Measurements from ENCODE around the gene ZEB1.

ZEB1 gene

GRCh38 chr10:31393844-31394243 is 74.8 kb downstream of the ZEB1 start:
- Histone ChIP-seq H2BK5ac (ENCODE audit: low read length) (no peak overlapping the region), H3K4ac (ENCODE audit: low read length) (no peak overlapping the region), H4K8ac (ENCODE audit: low read depth, low read length) (no peak overlapping the region), H3K4me3 (ENCODE audit: low read length in 2 of 2) (no peak overlapping the region), H3K27ac (replicated peaks; ENCODE audit: low read length) (no peak overlapping the region), H2BK120ac (ENCODE audit: low read depth, low read length) (no peak overlapping the region), H3K9me3 (replicated peaks in 1 of 2; ENCODE audit: control insufficient read depth in 2 of 2, insufficient read depth in 1 of 2, low read depth in 1 of 2, low read length in 2 of 2) (no peaks in the 10 kb centered on the region), H3K14ac (ENCODE audit: low read length) (no peak overlapping the region), H2BK12ac (ENCODE audit: low read length) (no peak overlapping the region), H2AK5ac (ENCODE audit: low read depth, low read length) (no peak overlapping the region), H3K23ac (ENCODE audit: low read depth, low read length, poor library complexity) (no peak overlapping the region), H4K91ac (ENCODE audit: low read depth, low read length, poor library complexity) (no peak overlapping the region), H3K4me2 (ENCODE audit: insufficient read depth, low read length, poor library complexity, severe bottlenecking) (no peak overlapping the region), H2BK15ac (ENCODE audit: low read length) (no peak overlapping the region), H3K9ac (ENCODE audit: low read depth, low read length, poor library complexity) (no peak overlapping the region), H3K36me3 (replicated peaks in 1 of 2; ENCODE audit: control insufficient read depth in 2 of 2, insufficient read depth in 2 of 2, low read length in 2 of 2) (peaks cover 2 to 16% of the 10 kb centered on the region in 2 donors), H3K4me1 (ENCODE audit: control insufficient read depth in 2 of 2, insufficient read depth in 1 of 2, low read depth in 1 of 2, low read length in 2 of 2) (peaks cover 0 to 3% of the 10 kb centered on the region in 2 donors), H3K27me3 (ENCODE audit: control insufficient read depth in 3 of 3, insufficient read depth in 3 of 3, low read depth in 1 of 3, low read length in 3 of 3) (no peaks in the 10 kb centered on the region), H2AFZ (ENCODE audit: low read length) (no peak overlapping the region), H3K18ac (ENCODE audit: low read length) (no peak overlapping the region), H3K79me1 (ENCODE audit: low read depth, low read length) (peaks cover 2% of the 10 kb centered on the region)
- no CpG with 5 or more reads among the region's 1 CpG for WGBS, 2 donors (ENCODE audit: extremely low coverage in 2 of 2, insufficient read length in 2 of 2, insufficient replicate concordance in 1 of 2)
- DNase-seq (ENCODE audit: low spot score): no peak

DNA sequence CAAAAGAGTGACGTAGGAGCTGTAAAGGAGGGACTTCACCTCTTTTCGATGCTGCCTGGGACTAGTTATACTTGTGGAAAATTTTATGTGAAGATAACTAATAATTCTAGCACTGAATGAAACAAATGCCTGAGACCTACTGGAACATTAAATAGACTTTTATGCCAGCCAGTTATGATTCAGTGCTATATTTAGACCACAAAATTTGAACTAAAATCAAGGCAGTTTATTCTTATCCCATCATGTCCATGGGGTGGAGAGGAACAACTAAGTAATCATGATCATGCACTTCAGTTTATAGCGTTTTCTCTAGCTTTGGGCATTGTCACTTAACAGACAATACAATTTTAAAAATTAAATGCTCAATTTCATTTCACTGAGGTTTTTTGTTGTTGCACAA is 76.7 kb downstream of the ZEB1 start:
- H3K9me3 ChIP-seq (replicated peaks in 1 of 2; ENCODE audit: control insufficient read depth in 2 of 2, insufficient read depth in 1 of 2, low read depth in 1 of 2, low read length in 2 of 2): no peaks in the 10 kb centered on the region
- H3K18ac ChIP-seq (ENCODE audit: low read length): no peak overlapping the region
- no peak overlapping the region for H3K23ac ChIP-seq (ENCODE audit: low read depth, low read length, poor library complexity)
- no peak overlapping the region for H3K4ac ChIP-seq (ENCODE audit: low read length)
- H2AK5ac ChIP-seq (ENCODE audit: low read depth, low read length): no peak overlapping the region
- H3K4me2 ChIP-seq (ENCODE audit: insufficient read depth, low read length, poor library complexity, severe bottlenecking): no peak overlapping the region
- no CpG with 5 or more reads among the region's 3 CpGs for WGBS, 2 donors (ENCODE audit: extremely low coverage in 2 of 2, insufficient read length in 2 of 2, insufficient replicate concordance in 1 of 2)
- H3K9ac ChIP-seq (ENCODE audit: low read depth, low read length, poor library complexity): no peak overlapping the region
- H3K79me1 ChIP-seq (ENCODE audit: low read depth, low read length): peaks cover 2% of the 10 kb centered on the region
- no peak overlapping the region for H2BK12ac ChIP-seq (ENCODE audit: low read length)
- no peak overlapping the region for H2BK120ac ChIP-seq (ENCODE audit: low read depth, low read length)
- H3K14ac ChIP-seq (ENCODE audit: low read length): no peak overlapping the region
- no peak overlapping the region for H3K4me3 ChIP-seq (ENCODE audit: low read length in 2 of 2)
- H2AFZ ChIP-seq (ENCODE audit: low read length): no peak overlapping the region
- no peak overlapping the region for H2BK5ac ChIP-seq (ENCODE audit: low read length)
- H2BK15ac ChIP-seq (ENCODE audit: low read length): no peak overlapping the region
- H4K91ac ChIP-seq (ENCODE audit: low read depth, low read length, poor library complexity): no peak overlapping the region
- H4K8ac ChIP-seq (ENCODE audit: low read depth, low read length): no peak overlapping the region
- DNase-seq (ENCODE audit: low spot score): no peak
- no peak overlapping the region for H3K27ac ChIP-seq (replicated peaks; ENCODE audit: low read length)
- H3K36me3 ChIP-seq (replicated peaks in 1 of 2; ENCODE audit: control insufficient read depth in 2 of 2, insufficient read depth in 2 of 2, low read length in 2 of 2): peaks cover 2 to 4% of the 10 kb centered on the region in 2 donors
- H3K27me3 ChIP-seq (ENCODE audit: control insufficient read depth in 3 of 3, insufficient read depth in 3 of 3, low read depth in 1 of 3, low read length in 3 of 3): no peaks in the 10 kb centered on the region
- peaks cover 0 to 3% of the 10 kb centered on the region in 2 donors for H3K4me1 ChIP-seq (ENCODE audit: control insufficient read depth in 2 of 2, insufficient read depth in 1 of 2, low read depth in 1 of 2, low read length in 2 of 2)

GRCh38 chr10:31396376-31396775 is 77.4 kb downstream of the ZEB1 start:
- H3K4me2 ChIP-seq (ENCODE audit: insufficient read depth, low read length, poor library complexity, severe bottlenecking): no peak overlapping the region
- no peak overlapping the region for H3K18ac ChIP-seq (ENCODE audit: low read length)
- no peak overlapping the region for H3K23ac ChIP-seq (ENCODE audit: low read depth, low read length, poor library complexity)
- no peak for DNase-seq (ENCODE audit: low spot score)
- peaks cover 0 to 2% of the 10 kb centered on the region in 2 donors for H3K4me1 ChIP-seq (ENCODE audit: control insufficient read depth in 2 of 2, insufficient read depth in 1 of 2, low read depth in 1 of 2, low read length in 2 of 2)
- H3K9ac ChIP-seq (ENCODE audit: low read depth, low read length, poor library complexity): no peak overlapping the region
- no peak overlapping the region for H4K91ac ChIP-seq (ENCODE audit: low read depth, low read length, poor library complexity)
- no peak overlapping the region for H2AK5ac ChIP-seq (ENCODE audit: low read depth, low read length)
- no peak overlapping the region for H3K27ac ChIP-seq (replicated peaks; ENCODE audit: low read length)
- peaks cover 2% of the 10 kb centered on the region for H3K79me1 ChIP-seq (ENCODE audit: low read depth, low read length)
- no peak overlapping the region for H2BK15ac ChIP-seq (ENCODE audit: low read length)
- H3K4me3 ChIP-seq (ENCODE audit: low read length in 2 of 2): no peak overlapping the region
- no peak overlapping the region for H4K8ac ChIP-seq (ENCODE audit: low read depth, low read length)
- no peak overlapping the region for H3K14ac ChIP-seq (ENCODE audit: low read length)
- no peaks in the 10 kb centered on the region for H3K9me3 ChIP-seq (replicated peaks in 1 of 2; ENCODE audit: control insufficient read depth in 2 of 2, insufficient read depth in 1 of 2, low read depth in 1 of 2, low read length in 2 of 2)
- no peaks in the 10 kb centered on the region for H3K36me3 ChIP-seq (replicated peaks in 1 of 2; ENCODE audit: control insufficient read depth in 2 of 2, insufficient read depth in 2 of 2, low read length in 2 of 2)
- no peak overlapping the region for H2BK5ac ChIP-seq (ENCODE audit: low read length)
- H3K27me3 ChIP-seq (ENCODE audit: control insufficient read depth in 3 of 3, insufficient read depth in 3 of 3, low read depth in 1 of 3, low read length in 3 of 3): no peaks in the 10 kb centered on the region
- H3K4ac ChIP-seq (ENCODE audit: low read length): no peak overlapping the region
- H2BK120ac ChIP-seq (ENCODE audit: low read depth, low read length): no peak overlapping the region
- no peak overlapping the region for H2AFZ ChIP-seq (ENCODE audit: low read length)
- no peak overlapping the region for H2BK12ac ChIP-seq (ENCODE audit: low read length)

DNA sequence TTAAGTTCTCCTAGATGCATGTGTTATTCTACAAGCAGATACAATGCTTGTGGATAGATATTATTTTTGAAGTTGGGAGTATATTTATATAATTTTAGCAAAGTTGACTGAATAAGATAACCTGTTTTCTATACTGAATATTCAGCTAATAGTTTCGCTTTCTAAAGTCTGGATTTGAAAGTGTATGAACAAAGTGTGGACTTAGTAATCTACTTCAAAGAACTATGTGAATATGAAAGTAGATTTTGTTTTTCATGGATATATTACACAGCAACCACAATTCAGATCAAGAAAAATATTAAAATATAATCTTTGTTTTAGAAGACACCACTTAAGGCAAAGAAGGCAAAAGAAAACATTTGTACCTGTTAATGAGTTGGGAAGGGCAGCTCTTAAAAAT is 78.8 kb downstream of the ZEB1 start:
- H3K9ac ChIP-seq (ENCODE audit: low read depth, low read length, poor library complexity): no peak overlapping the region
- WGBS, 2 donors (ENCODE audit: extremely low coverage in 2 of 2, insufficient read length in 2 of 2, insufficient replicate concordance in 1 of 2): no CpG with 5 or more reads among the region's 1 CpG
- peaks cover 2% of the 10 kb centered on the region for H3K79me1 ChIP-seq (ENCODE audit: low read depth, low read length)

More for the DNA sequence above, 78.8 kb downstream of the ZEB1 start:
- no peak for DNase-seq (ENCODE audit: low spot score)
- Histone ChIP-seq H3K9me3 (replicated peaks in 1 of 2; ENCODE audit: control insufficient read depth in 2 of 2, insufficient read depth in 1 of 2, low read depth in 1 of 2, low read length in 2 of 2) (no peaks in the 10 kb centered on the region), H2AK5ac (ENCODE audit: low read depth, low read length) (no peak overlapping the region), H3K27ac (replicated peaks; ENCODE audit: low read length) (no peak overlapping the region), H3K27me3 (ENCODE audit: control insufficient read depth in 3 of 3, insufficient read depth in 3 of 3, low read depth in 1 of 3, low read length in 3 of 3) (no peaks in the 10 kb centered on the region), H3K14ac (ENCODE audit: low read length) (no peak overlapping the region), H3K4me3 (ENCODE audit: low read length in 2 of 2) (no peak overlapping the region), H2BK120ac (ENCODE audit: low read depth, low read length) (no peak overlapping the region), H4K91ac (ENCODE audit: low read depth, low read length, poor library complexity) (no peak overlapping the region), H3K4me1 (ENCODE audit: control insufficient read depth in 2 of 2, insufficient read depth in 1 of 2, low read depth in 1 of 2, low read length in 2 of 2) (peaks cover 0 to 2% of the 10 kb centered on the region in 2 donors), H3K36me3 (replicated peaks in 1 of 2; ENCODE audit: control insufficient read depth in 2 of 2, insufficient read depth in 2 of 2, low read length in 2 of 2) (no peaks in the 10 kb centered on the region), H3K4me2 (ENCODE audit: insufficient read depth, low read length, poor library complexity, severe bottlenecking) (no peak overlapping the region), H3K4ac (ENCODE audit: low read length) (no peak overlapping the region), H4K8ac (ENCODE audit: low read depth, low read length) (no peak overlapping the region), H2AFZ (ENCODE audit: low read length) (no peak overlapping the region), H3K18ac (ENCODE audit: low read length) (no peak overlapping the region), H3K23ac (ENCODE audit: low read depth, low read length, poor library complexity) (no peak overlapping the region), H2BK15ac (ENCODE audit: low read length) (no peak overlapping the region), H2BK12ac (ENCODE audit: low read length) (no peak overlapping the region), H2BK5ac (ENCODE audit: low read length) (no peak overlapping the region)
